Endodermal cell (in vitro differentiated cells): ENCODE results near the gene EFNA3. TPM values are rescaled to one million over a fixed set of nuclear protein-coding genes. Genes with fewer than 3 reads are reported as not detected.

ENCODE experiments used
- DNase-seq: peaks from one replicate; pipeline ENCODE4 v3.0.0-alpha.2; 2017
- H3K27ac ChIP-seq: 2 replicates; pipeline ENCODE4 v1.5.1; 2013; ENCODE audit warnings: mild to moderate bottlenecking, low read depth, low read length, moderate library complexity
- H3K27me3 ChIP-seq: 2 replicates; pipeline ENCODE4 v1.6.1; 2013; ENCODE audit warnings: mild to moderate bottlenecking, low read length, moderate library complexity; ENCODE audit not compliant: insufficient read depth, control insufficient read depth, poor library complexity, severe bottlenecking
- H3K36me3 ChIP-seq: 2 replicates; pipeline ENCODE4 v1.7.0; 2013; ENCODE audit warnings: mild to moderate bottlenecking, low read length, moderate library complexity; ENCODE audit not compliant: control insufficient read depth, insufficient read depth
- H3K4me1 ChIP-seq: one replicate; pipeline ENCODE4 v1.7.0; 2013; ENCODE audit warnings: low read length; ENCODE audit not compliant: control insufficient read depth, insufficient read depth
- H3K4me3 ChIP-seq: 2 replicates; pipeline ENCODE4 v1.5.1; 2013; ENCODE audit warnings: mild to moderate bottlenecking, low read length, moderate library complexity
- H3K9ac ChIP-seq: 2 replicates; pipeline ENCODE4 v1.6.1; 2013; ENCODE audit warnings: mild to moderate bottlenecking, low read length, moderate library complexity; ENCODE audit not compliant: poor library complexity, severe bottlenecking; ENCODE audit errors: extremely low read depth
- H3K9me3 ChIP-seq: 2 replicates; pipeline ENCODE4 v1.6.1; 2013; ENCODE audit warnings: mild to moderate bottlenecking, low read length, moderate library complexity; ENCODE audit not compliant: control insufficient read depth
- H3K27ac Mint-ChIP-seq: 2 replicates; pipeline ENCODE4 v1.8.0; 2020; ENCODE audit warnings: mixed read lengths
- H3K27me3 Mint-ChIP-seq: 2 replicates; pipeline ENCODE4 v1.8.0; 2021; ENCODE audit warnings: mild to moderate bottlenecking, mixed read lengths; ENCODE audit not compliant: insufficient read depth
- H3K36me3 Mint-ChIP-seq: 2 replicates; pipeline ENCODE4 v1.8.0; 2020; ENCODE audit warnings: low read depth, mixed read lengths
- H3K4me1 Mint-ChIP-seq: 2 replicates; pipeline ENCODE4 v1.8.0; 2020; ENCODE audit warnings: mixed read lengths
- H3K4me3 Mint-ChIP-seq: 2 replicates; pipeline ENCODE4 v1.8.0; 2020; ENCODE audit warnings: mild to moderate bottlenecking, moderate library complexity, mixed read lengths
- H3K9me3 Mint-ChIP-seq: 2 replicates; pipeline ENCODE4 v1.8.0; 2020; ENCODE audit warnings: mild to moderate bottlenecking, mixed read lengths
- WGBS, 2 experiments: methylation state at CpG; one replicate each; pipeline versions ENCODE4 v1.1.5 to v1.1.7; 2013; ENCODE audit warnings: missing lambda C conversion rate in 2 of 2, mixed read lengths in 1 of 2; ENCODE audit not compliant: insufficient coverage in 1 of 2, insufficient read length in 1 of 2; 5-methylcytosine and 5-hydroxymethylcytosine counted together
- total RNA-seq, 2 donors: library from RNA; stranded (reverse); fragmentation: NEBNext Ultra II Directional in 1 of 2; extraction: Animal tissue kit (Norgen Biotek cat#: 25700) in 1 of 2; gene quantifications; 2 replicates in 1 of 2; 3 replicates in 1 of 2; pipeline ENCODE4 v1.2.1, GENCODE V29; 2021
- TF ChIP-seq, protein P1 (sequence below): fragments of 200-600 bp; sonication (generic); conservative IDR thresholded peaks from 2 replicates; pipeline ENCODE4 v1.5.0; 2021; ENCODE audit warnings: antibody characterized with exemption, mild to moderate bottlenecking

The EFNA3 gene
- total RNA-seq, 2 donors from 2014 or later: 3.1 to 6.0 TPM

DNA sequence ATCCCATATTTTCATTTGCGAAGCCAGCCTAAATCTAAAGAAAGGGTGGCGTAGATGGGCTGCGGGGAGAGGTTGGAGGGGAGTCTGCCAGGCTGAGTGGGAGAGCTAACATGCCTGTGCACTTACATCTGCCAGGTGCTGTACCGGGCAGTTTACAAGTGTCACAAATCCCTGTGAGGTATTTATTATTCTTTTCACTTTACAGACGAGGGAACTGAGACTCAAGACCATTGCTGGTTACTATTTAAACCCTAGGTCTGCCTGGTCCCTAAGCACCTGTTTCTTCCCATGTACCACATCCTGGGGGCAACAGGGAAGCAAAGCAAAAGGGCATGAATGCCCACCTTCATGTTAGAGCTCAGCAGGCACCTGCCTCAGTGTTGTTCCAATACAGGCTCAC lies 29.7 kb downstream of the EFNA3 start:
- WGBS, 2 experiments: 86 to 88% methylated on average over 5 of the region's 5 CpGs
- H3K27me3 Mint-ChIP-seq: peaks cover 39% of the 10 kb centered on the region
- H3K27ac Mint-ChIP-seq: no peak overlapping the region
- no peak overlapping the region for H3K27ac ChIP-seq
- H3K9me3 ChIP-seq: no peaks in the 10 kb centered on the region
- TF ChIP-seq, protein P1, sequence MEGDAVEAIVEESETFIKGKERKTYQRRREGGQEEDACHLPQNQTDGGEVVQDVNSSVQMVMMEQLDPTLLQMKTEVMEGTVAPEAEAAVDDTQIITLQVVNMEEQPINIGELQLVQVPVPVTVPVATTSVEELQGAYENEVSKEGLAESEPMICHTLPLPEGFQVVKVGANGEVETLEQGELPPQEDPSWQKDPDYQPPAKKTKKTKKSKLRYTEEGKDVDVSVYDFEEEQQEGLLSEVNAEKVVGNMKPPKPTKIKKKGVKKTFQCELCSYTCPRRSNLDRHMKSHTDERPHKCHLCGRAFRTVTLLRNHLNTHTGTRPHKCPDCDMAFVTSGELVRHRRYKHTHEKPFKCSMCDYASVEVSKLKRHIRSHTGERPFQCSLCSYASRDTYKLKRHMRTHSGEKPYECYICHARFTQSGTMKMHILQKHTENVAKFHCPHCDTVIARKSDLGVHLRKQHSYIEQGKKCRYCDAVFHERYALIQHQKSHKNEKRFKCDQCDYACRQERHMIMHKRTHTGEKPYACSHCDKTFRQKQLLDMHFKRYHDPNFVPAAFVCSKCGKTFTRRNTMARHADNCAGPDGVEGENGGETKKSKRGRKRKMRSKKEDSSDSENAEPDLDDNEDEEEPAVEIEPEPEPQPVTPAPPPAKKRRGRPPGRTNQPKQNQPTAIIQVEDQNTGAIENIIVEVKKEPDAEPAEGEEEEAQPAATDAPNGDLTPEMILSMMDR: no peak
- H3K4me1 Mint-ChIP-seq: no peaks in the 10 kb centered on the region
- no peak overlapping the region for H3K9ac ChIP-seq
- H3K36me3 Mint-ChIP-seq: no peaks in the 10 kb centered on the region
- H3K27me3 ChIP-seq: peaks cover 15% of the 10 kb centered on the region
- H3K4me1 ChIP-seq: no peaks in the 10 kb centered on the region
- H3K4me3 Mint-ChIP-seq: no peak overlapping the region
- no peaks in the 10 kb centered on the region for H3K36me3 ChIP-seq
- DNase-seq: no peak
- H3K4me3 ChIP-seq: no peak overlapping the region
- H3K9me3 Mint-ChIP-seq: no peaks in the 10 kb centered on the region

DNA sequence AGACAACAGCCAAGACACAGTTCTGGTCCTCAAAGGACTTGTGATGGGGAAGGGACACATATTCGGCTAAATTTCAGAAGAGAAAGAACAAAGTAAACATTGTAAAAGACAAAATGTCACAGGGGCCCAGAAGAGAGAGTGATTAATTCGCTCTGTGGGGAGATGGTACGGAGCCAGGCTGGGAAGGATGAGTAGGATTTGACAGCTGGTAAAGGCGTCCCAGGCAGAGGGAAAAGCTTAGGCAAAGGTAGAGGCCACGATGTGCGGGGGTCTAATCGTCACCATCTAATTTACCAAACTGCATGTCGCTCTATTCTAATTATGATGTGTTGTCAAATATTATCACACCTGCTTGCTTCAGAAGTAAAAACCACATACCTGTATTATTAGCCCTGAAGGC lies 31.7 kb downstream of the EFNA3 start:
- TF ChIP-seq, protein P1: no peak
- no peak overlapping the region for H3K27ac Mint-ChIP-seq

DNA sequence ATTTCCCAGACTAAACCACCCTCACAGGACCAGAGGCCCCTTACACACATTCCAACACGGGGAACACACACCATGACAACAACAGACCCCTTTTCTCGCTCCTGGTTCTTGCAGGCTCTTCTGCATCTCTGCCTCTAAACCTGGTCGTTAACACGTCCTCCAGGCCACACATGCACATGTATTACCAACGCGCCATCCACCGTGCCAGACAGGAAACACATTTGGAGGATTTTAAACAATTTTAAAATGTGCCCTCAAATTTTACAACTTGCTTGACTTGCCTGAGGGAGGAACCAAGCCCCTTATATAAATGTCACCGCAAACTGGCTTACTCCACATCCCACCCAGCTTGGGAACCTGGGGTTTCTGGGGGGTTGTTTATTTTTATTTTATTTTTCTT lies 32.2 kb downstream of the EFNA3 start:
- TF ChIP-seq, protein P1: no peak
- H3K9me3 ChIP-seq: no peaks in the 10 kb centered on the region
- no peak overlapping the region for H3K27ac ChIP-seq
- DNase-seq: no peak
- H3K27ac Mint-ChIP-seq: no peak overlapping the region
- H3K27me3 ChIP-seq: peaks cover 15% of the 10 kb centered on the region
- no peaks in the 10 kb centered on the region for H3K4me1 ChIP-seq
- no peaks in the 10 kb centered on the region for H3K9me3 Mint-ChIP-seq
- WGBS, 2 experiments: 89% methylated on average over 7 to 8 of the region's 8 CpGs
- no peak overlapping the region for H3K9ac ChIP-seq
- no peak overlapping the region for H3K4me3 Mint-ChIP-seq
- no peaks in the 10 kb centered on the region for H3K4me1 Mint-ChIP-seq
- H3K36me3 ChIP-seq: no peaks in the 10 kb centered on the region
- H3K27me3 Mint-ChIP-seq: peaks cover 20% of the 10 kb centered on the region
- no peaks in the 10 kb centered on the region for H3K36me3 Mint-ChIP-seq
- no peak overlapping the region for H3K4me3 ChIP-seq

More for the DNA sequence above, 31.7 kb downstream of the EFNA3 start:
- Mint-ChIP-seq H3K4me1 (no peaks in the 10 kb centered on the region), H3K4me3 (no peak overlapping the region), H3K36me3 (no peaks in the 10 kb centered on the region), H3K9me3 (no peaks in the 10 kb centered on the region), H3K27me3 (peaks cover 24% of the 10 kb centered on the region)
- Histone ChIP-seq H3K36me3 (no peaks in the 10 kb centered on the region), H3K4me1 (no peaks in the 10 kb centered on the region), H3K9me3 (no peaks in the 10 kb centered on the region), H3K27me3 (peaks cover 15% of the 10 kb centered on the region), H3K9ac (no peak overlapping the region), H3K4me3 (no peak overlapping the region), H3K27ac (no peak overlapping the region)
- no peak for DNase-seq
- 84% methylated on average over 5 to 8 of the region's 8 CpGs for WGBS, 2 experiments
